K562 (cell line): ENCODE results near the gene GALR3. TPM values are rescaled to one million over a fixed set of nuclear protein-coding genes. Genes with fewer than 3 reads are reported as not detected.

Experiments
- FOXP4 ChIP-seq: sonication (generic); formaldehyde crosslinking; IDR thresholded peaks from 2 replicates; pipeline ENCODE4 v1.8.0; 2022; ENCODE audit warnings: mild to moderate bottlenecking, missing genetic modification reagents, borderline replicate concordance
- HCFC1 ChIP-seq: IDR thresholded peaks from 2 replicates; pipeline ENCODE4 v1.6.1; 2012; ENCODE audit warnings: low read depth, low read length, improper control_type of control experiment
- HIVEP1 ChIP-seq: fragments of 250-450 bp; sonication (Bioruptor Pico); IDR thresholded peaks from 2 replicates; pipeline ENCODE4 v1.4.0; 2020; ENCODE audit warnings: mild to moderate bottlenecking
- HNRNPLL ChIP-seq: fragments of 200-400 bp; formaldehyde crosslinking; IDR thresholded peaks from 2 replicates; pipeline ENCODE4 v1.6.1; 2017; ENCODE audit warnings: low read length, low read depth, mild to moderate bottlenecking; ENCODE audit not compliant: poor library complexity, severe bottlenecking
- KDM2B ChIP-seq: fragments of 250-450 bp; sonication (Bioruptor Pico); IDR thresholded peaks from 2 replicates; pipeline ENCODE4 v1.8.0; 2021; ENCODE audit warnings: mild to moderate bottlenecking, moderate library complexity
- MAFK ChIP-seq: IDR thresholded peaks from 2 replicates; pipeline ENCODE4 v1.6.1; 2011; ENCODE audit warnings: low read length, improper control_type of control experiment
- MAZ ChIP-seq, 2 experiments: fragments of 450-650 bp in 1 of 2; sonication (generic) in 1 of 2; formaldehyde crosslinking; IDR thresholded peaks in 1 of 2; conservative IDR thresholded peaks in 1 of 2; 2 replicates each; pipeline versions ENCODE4 v1.4.0 to v1.5.0; 2020; ENCODE audit warnings: mild to moderate bottlenecking in 1 of 2, missing genetic modification reagents in 1 of 2
- MCM5 ChIP-seq: fragments of 450-650 bp; IDR thresholded peaks from 2 replicates; pipeline ENCODE4 v1.6.1; 2016; ENCODE audit warnings: low read depth
- MED1 ChIP-seq: sonication (generic); formaldehyde crosslinking; IDR thresholded peaks from 2 replicates; pipeline ENCODE4 v1.8.1; 2023; ENCODE audit warnings: missing genetic modification reagents, borderline replicate concordance
- MEF2A ChIP-seq: IDR thresholded peaks from 2 replicates; pipeline ENCODE4 v1.6.1; 2011; ENCODE audit warnings: low read depth, mild to moderate bottlenecking, low read length, moderate library complexity; ENCODE audit not compliant: control insufficient read depth
- SIN3B ChIP-seq: fragments of 450-650 bp; IDR thresholded peaks from 2 replicates; pipeline ENCODE4 v1.6.1; 2017; ENCODE audit warnings: low read depth, mild to moderate bottlenecking, moderate library complexity
- ZHX1 ChIP-seq: fragments of 150-350 bp; conservative IDR thresholded peaks from 2 replicates; pipeline ENCODE4 v1.6.1; 2014; ENCODE audit warnings: low read length
- polyA plus RNA-seq, 8 experiments: library from polyadenylated mRNA; depleted of rRNA in 4 of 8; stranded (reverse) in 5 of 8; unstranded in 3 of 8; fragments of >200 nt; fragmentation: Nextera tagmentation in 2 of 8; fragmentation: Illumina TruSeq in 1 of 8; extraction: Ambion mirVana in 2 of 8; extraction: Trizol in 1 of 8; gene quantifications; 2 replicates each; pipeline versions ENCODE4 v1.2.1 to v1.2.3, GENCODE V29; 2011 to 2014; ENCODE audit warnings: inconsistent platforms in 1 of 8, missing spikeins in 1 of 8
- total RNA-seq, 7 experiments: library from RNA; depleted of rRNA in 6 of 7; stranded (reverse); fragments of >200 nt in 6 of 7; fragmentation: Illumina TruSeq in 2 of 7; extraction: Trizol in 2 of 7; gene quantifications; 2 replicates each; pipeline versions ENCODE4 v1.2.1 to v1.2.3, GENCODE V29; 2011 to 2021; ENCODE audit warnings: low replicate concordance in 1 of 7
- TF ChIP-seq, protein P1 (sequence below): fragments of 450-650 bp; IDR thresholded peaks from 2 replicates; pipeline ENCODE4 v1.6.1; 2016; ENCODE audit warnings: missing biosample characterization, missing genetic modification characterization
- TF ChIP-seq, protein P2 (sequence below): fragments of 450-650 bp; formaldehyde crosslinking; IDR thresholded peaks from 2 replicates; pipeline ENCODE4 v1.4.0; 2020; ENCODE audit warnings: mild to moderate bottlenecking, moderate library complexity
- TF ChIP-seq, protein P3 (sequence below): sonication (generic); formaldehyde crosslinking; IDR thresholded peaks from 2 replicates; pipeline ENCODE4 v1.8.0; 2023; ENCODE audit warnings: mild to moderate bottlenecking, missing genetic modification reagents

GALR3 gene
- total and polyA plus RNA-seq, 9 of the 15 experiments (the other 6 are each of a cell fraction or from before 2014, with no cell fraction given): 0.13 TPM; not detected in 8

GRCh38 chr22:37817705-37818408 lies 5.3 kb upstream of the GALR3 start (continued):
- TF ChIP-seq HIVEP1 (CRISPR knock-in tag): no peak
- no peak for TF ChIP-seq MCM5
- TF ChIP-seq MAZ (CRISPR knock-in tag; conservative IDR thresholded peaks at IDR 0.05 in 1 of 2, IDR thresholded peaks at IDR 0.05 in 1 of 2): peak; percentile 82 to 96
- TF ChIP-seq ZHX1: no peak
- no peak for TF ChIP-seq SIN3B
- TF ChIP-seq HNRNPLL: no peak
- TF ChIP-seq, protein P1, sequence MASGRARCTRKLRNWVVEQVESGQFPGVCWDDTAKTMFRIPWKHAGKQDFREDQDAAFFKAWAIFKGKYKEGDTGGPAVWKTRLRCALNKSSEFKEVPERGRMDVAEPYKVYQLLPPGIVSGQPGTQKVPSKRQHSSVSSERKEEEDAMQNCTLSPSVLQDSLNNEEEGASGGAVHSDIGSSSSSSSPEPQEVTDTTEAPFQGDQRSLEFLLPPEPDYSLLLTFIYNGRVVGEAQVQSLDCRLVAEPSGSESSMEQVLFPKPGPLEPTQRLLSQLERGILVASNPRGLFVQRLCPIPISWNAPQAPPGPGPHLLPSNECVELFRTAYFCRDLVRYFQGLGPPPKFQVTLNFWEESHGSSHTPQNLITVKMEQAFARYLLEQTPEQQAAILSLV (tag): no peak
- no peak for TF ChIP-seq KDM2B (CRISPR knock-in tag)
- TF ChIP-seq, protein P2, sequence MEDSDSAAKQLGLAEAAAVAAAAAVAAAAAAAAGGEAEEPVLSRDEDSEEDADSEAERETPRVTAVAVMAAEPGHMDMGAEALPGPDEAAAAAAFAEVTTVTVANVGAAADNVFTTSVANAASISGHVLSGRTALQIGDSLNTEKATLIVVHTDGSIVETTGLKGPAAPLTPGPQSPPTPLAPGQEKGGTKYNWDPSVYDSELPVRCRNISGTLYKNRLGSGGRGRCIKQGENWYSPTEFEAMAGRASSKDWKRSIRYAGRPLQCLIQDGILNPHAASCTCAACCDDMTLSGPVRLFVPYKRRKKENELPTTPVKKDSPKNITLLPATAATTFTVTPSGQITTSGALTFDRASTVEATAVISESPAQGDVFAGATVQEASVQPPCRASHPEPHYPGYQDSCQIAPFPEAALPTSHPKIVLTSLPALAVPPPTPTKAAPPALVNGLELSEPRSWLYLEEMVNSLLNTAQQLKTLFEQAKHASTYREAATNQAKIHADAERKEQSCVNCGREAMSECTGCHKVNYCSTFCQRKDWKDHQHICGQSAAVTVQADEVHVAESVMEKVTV (CRISPR knock-in tag): peak; percentile 66; the same call in 1 of the 2 replicates
- no peak for TF ChIP-seq FOXP4 (CRISPR knock-in tag)
- no peak for TF ChIP-seq HCFC1
- no peak for TF ChIP-seq MED1 (CRISPR knock-in tag)
- TF ChIP-seq, protein P3, sequence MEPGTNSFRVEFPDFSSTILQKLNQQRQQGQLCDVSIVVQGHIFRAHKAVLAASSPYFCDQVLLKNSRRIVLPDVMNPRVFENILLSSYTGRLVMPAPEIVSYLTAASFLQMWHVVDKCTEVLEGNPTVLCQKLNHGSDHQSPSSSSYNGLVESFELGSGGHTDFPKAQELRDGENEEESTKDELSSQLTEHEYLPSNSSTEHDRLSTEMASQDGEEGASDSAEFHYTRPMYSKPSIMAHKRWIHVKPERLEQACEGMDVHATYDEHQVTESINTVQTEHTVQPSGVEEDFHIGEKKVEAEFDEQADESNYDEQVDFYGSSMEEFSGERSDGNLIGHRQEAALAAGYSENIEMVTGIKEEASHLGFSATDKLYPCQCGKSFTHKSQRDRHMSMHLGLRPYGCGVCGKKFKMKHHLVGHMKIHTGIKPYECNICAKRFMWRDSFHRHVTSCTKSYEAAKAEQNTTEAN (CRISPR knock-in tag): no peak
- TF ChIP-seq MEF2A: no peak
- TF ChIP-seq MAFK: no peak
